Lower lobe of right lung (tissue), 2 donors: ENCODE results near the gene MLST8. TPM values are rescaled to one million over a fixed set of nuclear protein-coding genes. Genes with fewer than 3 reads are reported as not detected.

ENCODE experiments used
- ATAC-seq, 2 donors: fragments of 200-7000 bp; cut with Tn5 transposase; one replicate each; pipeline ENCODE4 v1.9.1; 2020 to 2022; ENCODE audit warnings: mild to moderate bottlenecking in 2 of 2, moderate library complexity in 2 of 2
- DNase-seq: peaks from one replicate; pipeline ENCODE4 v3.0.0-alpha.2; 2020
- H3K27ac ChIP-seq: fragments of 200-600 bp; one replicate; pipeline ENCODE4 v1.8.0; 2022
- H3K27me3 ChIP-seq: fragments of 200-600 bp; one replicate; pipeline ENCODE4 v1.8.0; 2022; ENCODE audit warnings: low read depth
- H3K36me3 ChIP-seq: fragments of 200-600 bp; one replicate; pipeline ENCODE4 v1.8.0; 2022; ENCODE audit warnings: mild to moderate bottlenecking
- H3K4me1 ChIP-seq: fragments of 200-600 bp; one replicate; pipeline ENCODE4 v1.8.0; 2022
- H3K4me3 ChIP-seq: fragments of 200-600 bp; one replicate; pipeline ENCODE4 v1.8.0; 2022; ENCODE audit warnings: mild to moderate bottlenecking
- H3K9me3 ChIP-seq: fragments of 200-600 bp; one replicate; pipeline ENCODE4 v1.8.0; 2022
- CTCF ChIP-seq: fragments of 200-600 bp; IDR thresholded peaks from one replicate; pipeline ENCODE4 v1.8.0; 2022; ENCODE audit warnings: antibody characterized with exemption, mild to moderate bottlenecking
- intact Hi-C: fragments of 100-400 bp; cut with DNase I; formaldehyde crosslinking; loops from one replicate; pipeline ENCODE4 v1.11.0; 2022
- total RNA-seq: library from RNA; stranded (reverse); fragmentation: NEBNext Ultra II Directional; extraction: Animal tissue kit (Norgen Biotek cat#: 25700); gene quantifications from one replicate; pipeline ENCODE4 v1.2.1, GENCODE V29; 2021
- donor health status: DM: no; HTN: yes; CAD: no; lungs with severe emphysema.

Gene MLST8
- total RNA-seq, 1 donor from 2014 or later, result 26.6 TPM

DNA sequence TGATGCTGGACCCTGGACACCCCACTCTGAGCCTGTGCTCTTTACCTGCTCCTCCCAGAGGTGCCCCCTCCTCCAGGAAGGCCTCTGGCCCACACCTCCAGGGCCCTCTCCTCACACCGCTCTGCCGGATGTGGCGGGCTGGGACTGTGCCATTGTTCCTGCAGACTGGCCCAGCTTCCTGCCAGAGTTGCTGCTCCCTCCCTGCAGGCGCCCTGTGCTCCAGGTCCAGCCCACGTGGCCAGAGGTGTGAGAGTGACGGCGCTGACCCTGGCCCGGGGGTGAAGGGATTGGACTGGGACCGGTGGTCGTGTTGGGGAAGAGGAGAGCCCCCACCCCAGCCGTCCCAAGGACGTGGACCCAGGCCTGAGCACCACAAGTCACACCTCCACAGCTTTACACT, 23.8 kb downstream of the MLST8 start:
- TF ChIP-seq CTCF, result no peak
- H3K36me3 ChIP-seq, result peaks cover 60% of the 10 kb centered on the region

DNA sequence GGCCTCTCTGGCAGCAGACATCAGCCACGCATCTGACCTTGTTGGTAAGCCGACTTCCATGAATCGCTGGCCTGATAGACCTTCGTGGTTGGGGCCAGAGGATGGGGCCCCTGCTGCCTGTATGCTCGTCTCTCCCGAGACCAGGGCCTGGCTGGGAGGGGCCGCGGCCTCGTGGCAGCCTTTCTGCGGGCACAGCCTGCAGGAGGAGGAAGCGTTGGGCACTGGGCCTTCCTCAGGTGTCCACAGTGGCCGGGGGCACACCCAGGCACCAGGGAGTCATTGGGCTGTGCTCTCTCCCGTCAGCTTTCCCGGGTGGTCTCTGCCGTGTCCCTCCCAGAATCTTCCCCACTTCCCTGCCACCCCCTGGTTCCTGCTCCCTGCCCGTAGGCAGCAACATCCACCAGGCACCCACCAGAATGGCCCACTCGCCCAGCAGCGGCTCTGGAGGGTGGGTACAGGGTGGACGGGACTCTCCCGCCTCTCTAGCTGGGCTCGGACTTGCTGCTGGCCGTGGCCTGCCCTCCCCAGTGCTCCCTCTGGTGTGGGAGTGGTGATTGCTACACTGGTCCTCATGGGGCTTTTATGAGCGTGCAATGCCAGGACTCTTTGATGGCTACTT, 24.5 kb downstream of the MLST8 start:
- TF ChIP-seq CTCF, result no peak
- Histone ChIP-seq H3K27me3 (no peaks in the 10 kb centered on the region), H3K36me3 (peaks cover 66% of the 10 kb centered on the region), H3K27ac (no peak overlapping the region), H3K9me3 (no peaks in the 10 kb centered on the region), H3K4me1 (peaks cover 7% of the 10 kb centered on the region), H3K4me3 (no peak overlapping the region)
- no peak for DNase-seq
- intact Hi-C loops, result no loop called here
- no peak for ATAC-seq

More for the DNA sequence above, 23.8 kb downstream of the MLST8 start:
- intact Hi-C loops, result no loop called here
- Histone ChIP-seq H3K4me3 (no peak overlapping the region), H3K9me3 (no peaks in the 10 kb centered on the region), H3K27me3 (no peaks in the 10 kb centered on the region), H3K27ac (no peak overlapping the region), H3K4me1 (peaks cover 13% of the 10 kb centered on the region)
- ATAC-seq (no peak), DNase-seq (no peak)

DNA sequence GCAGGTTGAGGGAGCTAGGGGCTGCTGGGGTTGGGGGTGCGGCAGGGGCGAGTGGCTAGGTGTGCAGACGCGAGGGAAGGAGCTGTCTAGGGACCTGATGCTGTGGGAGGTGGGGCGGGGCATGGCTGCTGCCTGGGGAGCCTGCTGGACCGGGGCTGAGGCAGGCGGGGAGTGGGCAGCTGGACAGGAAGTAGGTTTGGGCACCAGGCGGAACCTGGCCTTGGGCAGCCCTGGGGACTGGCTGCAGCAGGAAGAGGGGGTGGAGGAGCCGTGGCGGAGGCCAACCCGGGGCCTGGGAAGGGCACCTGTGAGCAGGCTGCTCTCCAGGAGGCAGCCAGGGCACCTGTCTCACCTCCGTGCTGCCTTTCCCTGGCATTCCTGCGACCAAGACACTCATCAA, 25.1 kb downstream of the MLST8 start:
- DNase-seq, result peak; percentile 39
- no peak overlapping the region for H3K27ac ChIP-seq

GRCh38 chr16:2231016-2231931, 26.0 kb downstream of the MLST8 start:
- intact Hi-C loops, result no loop called here

More for the DNA sequence above, 25.1 kb downstream of the MLST8 start:
- H3K4me3 ChIP-seq, result no peak overlapping the region
- peaks cover 73% of the 10 kb centered on the region for H3K36me3 ChIP-seq
- no peaks in the 10 kb centered on the region for H3K9me3 ChIP-seq
- peaks cover under 1% of the 10 kb centered on the region for H3K4me1 ChIP-seq
- H3K27me3 ChIP-seq, result peaks cover 5% of the 10 kb centered on the region
- no peak for ATAC-seq
- intact Hi-C loops, result no loop called here
- no peak for TF ChIP-seq CTCF

More at GRCh38 chr16:2231016-2231931, 26.0 kb downstream of the MLST8 start:
- ATAC-seq, result no peak
- H3K27me3 ChIP-seq, result peaks cover 13% of the 10 kb centered on the region
- H3K9me3 ChIP-seq, result no peaks in the 10 kb centered on the region
- H3K27ac ChIP-seq, result no peak overlapping the region
- no peak for DNase-seq
- no peak for TF ChIP-seq CTCF
- H3K36me3 ChIP-seq, result peaks cover 78% of the 10 kb centered on the region
- H3K4me3 ChIP-seq, result no peak overlapping the region
- H3K4me1 ChIP-seq, result peaks cover 4% of the 10 kb centered on the region
